ENCODE results near the gene FPR3.

- TF ChIP-seq CTCF (IDR thresholded peaks at IDR 0.05), result no peak
- TF ChIP-seq POLR2A (IDR thresholded peaks at IDR 0.05), result no peak
Observed at GRCh38 chr19:51810223-51810622, 15.3 kb downstream of the FPR3 start.
